Kasumi-1 (cell line): ENCODE measurements around the gene NOS1AP.
"Not testable (repeated sequence)": the region's sequence is repeated elsewhere in the genome, so short reads cannot be mapped to it uniquely, and the experiment has no call there.

ENCODE experiments used
- DNase-seq, 2 experiments: peaks; one replicate each; lab custom pipeline; 2025; lab: John Stamatoyannopoulos, UW

The NOS1AP gene

GRCh38 chr1:162416215-162416614 lies 346.7 kb downstream of the NOS1AP start:
- DNase-seq = no peak

- DNase-seq = no peak
Measured at GRCh38 chr1:162416909-162417308, 347.4 kb downstream of the NOS1AP start.

- no peak for DNase-seq
Measured at GRCh38 chr1:162417650-162418049, 348.2 kb downstream of the NOS1AP start.

- DNase-seq = not testable (repeated sequence)
Measured at GRCh38 chr1:162418584-162418983, 349.1 kb downstream of the NOS1AP start.

- DNase-seq = not testable (repeated sequence)
Measured at GRCh38 chr1:162419450-162419931, 350.0 kb downstream of the NOS1AP start.
